ENCODE results near the gene SAMM50.

Gene SAMM50

GRCh38 chr22:44025171-44026065, 70.2 kb downstream of the SAMM50 start:
- Mint-ChIP-seq H3K4me1 (peaks cover 78% of the 10 kb centered on the region), H3K27ac (peak overlapping the region; percentile 67 to 87), H3K4me3 (peak overlapping the region; percentile 83 to 85), H3K9me3 (no peaks in the 10 kb centered on the region), H3K27me3 (peaks cover 13% of the 10 kb centered on the region)
- ATAC-seq (no peak), DNase-seq (no peak)

- peaks cover 13% of the 10 kb centered on the region for H3K27me3 Mint-ChIP-seq
- H3K27ac Mint-ChIP-seq: peak overlapping the region; percentile 87 to 90
- no peaks in the 10 kb centered on the region for H3K9me3 Mint-ChIP-seq
- peak overlapping the region; percentile 83 to 85 for H3K4me3 Mint-ChIP-seq
- ATAC-seq: no peak
- no peak for DNase-seq
- peaks cover 82% of the 10 kb centered on the region for H3K4me1 Mint-ChIP-seq
Observed at GRCh38 chr22:44026066-44026629, 70.9 kb downstream of the SAMM50 start.

- H3K27ac Mint-ChIP-seq: peak overlapping the region; percentile 97 to 98
- H3K4me1 Mint-ChIP-seq: peaks cover 83% of the 10 kb centered on the region
- H3K4me3 Mint-ChIP-seq: peak overlapping the region; percentile 83 to 85
- peaks cover 13% of the 10 kb centered on the region for H3K27me3 Mint-ChIP-seq
- peak; percentile 84 for ATAC-seq
- H3K9me3 Mint-ChIP-seq: no peaks in the 10 kb centered on the region
- peak; percentile 50 to 76 for DNase-seq
Observed at GRCh38 chr22:44026630-44027511, 71.6 kb downstream of the SAMM50 start.

- peak overlapping the region; percentile 1 to 12 for H3K4me3 Mint-ChIP-seq
- H3K4me1 Mint-ChIP-seq: peaks cover 77% of the 10 kb centered on the region
- DNase-seq: no peak
- no peak for ATAC-seq
- H3K9me3 Mint-ChIP-seq: no peaks in the 10 kb centered on the region
- no peak overlapping the region for H3K27ac Mint-ChIP-seq
- H3K27me3 Mint-ChIP-seq: peaks cover 13% of the 10 kb centered on the region
Observed at GRCh38 chr22:44028091-44028490, 72.8 kb downstream of the SAMM50 start.

- DNase-seq (no peak), ATAC-seq (no peak)
- H3K27ac Mint-ChIP-seq: no peak overlapping the region
- H3K4me3 Mint-ChIP-seq: no peak overlapping the region
- H3K4me1 Mint-ChIP-seq: peaks cover 68% of the 10 kb centered on the region
- H3K9me3 Mint-ChIP-seq: no peaks in the 10 kb centered on the region
- H3K27me3 Mint-ChIP-seq: peaks cover 13% of the 10 kb centered on the region
Observed at GRCh38 chr22:44029069-44029468, 73.8 kb downstream of the SAMM50 start.

- H3K4me3 Mint-ChIP-seq: no peak overlapping the region
- no peak overlapping the region for H3K27ac Mint-ChIP-seq
- ATAC-seq (no peak), DNase-seq (no peak)
- H3K27me3 Mint-ChIP-seq: peaks cover 13% of the 10 kb centered on the region
- H3K4me1 Mint-ChIP-seq: peaks cover 62% of the 10 kb centered on the region
- no peaks in the 10 kb centered on the region for H3K9me3 Mint-ChIP-seq
Observed at GRCh38 chr22:44030051-44030701, 74.9 kb downstream of the SAMM50 start.

GRCh38 chr22:44030702-44031082, 75.5 kb downstream of the SAMM50 start:
- DNase-seq (no peak), ATAC-seq (no peak)
- Mint-ChIP-seq H3K4me1 (peaks cover 57% of the 10 kb centered on the region), H3K27ac (peak overlapping the region in 1 of 2 donors; percentile 2), H3K4me3 (no peak overlapping the region), H3K9me3 (no peaks in the 10 kb centered on the region), H3K27me3 (peaks cover 9% of the 10 kb centered on the region)

- Mint-ChIP-seq H3K4me3 (peak overlapping the region in 1 of 2 donors; percentile 26), H3K4me1 (peaks cover 50% of the 10 kb centered on the region), H3K27ac (no peak overlapping the region), H3K27me3 (peaks cover 2% of the 10 kb centered on the region), H3K9me3 (no peaks in the 10 kb centered on the region)
- peak; percentile 28 for ATAC-seq
- no peak for DNase-seq
Observed at GRCh38 chr22:44031158-44031952, 76.1 kb downstream of the SAMM50 start.

- DNase-seq (no peak), ATAC-seq (no peak)
- no peak overlapping the region for H3K4me3 Mint-ChIP-seq
- no peak overlapping the region for H3K27ac Mint-ChIP-seq
- H3K4me1 Mint-ChIP-seq: peaks cover 42% of the 10 kb centered on the region
- no peaks in the 10 kb centered on the region for H3K27me3 Mint-ChIP-seq
- H3K9me3 Mint-ChIP-seq: no peaks in the 10 kb centered on the region
Observed at GRCh38 chr22:44032126-44032730, 77.0 kb downstream of the SAMM50 start.

- peaks cover 6% of the 10 kb centered on the region for H3K27me3 Mint-ChIP-seq
- H3K27ac Mint-ChIP-seq: no peak overlapping the region
- no peak overlapping the region for H3K4me3 Mint-ChIP-seq
- H3K4me1 Mint-ChIP-seq: peaks cover 33% of the 10 kb centered on the region
- H3K9me3 Mint-ChIP-seq: no peaks in the 10 kb centered on the region
- ATAC-seq: no peak
- DNase-seq: no peak
Observed at GRCh38 chr22:44033287-44033686, 78.0 kb downstream of the SAMM50 start.

GRCh38 chr22:44033694-44034093, 78.5 kb downstream of the SAMM50 start:
- no peak for DNase-seq
- Mint-ChIP-seq H3K27ac (no peak overlapping the region), H3K9me3 (no peaks in the 10 kb centered on the region)

GRCh38 chr22:44037519-44038375, 82.5 kb downstream of the SAMM50 start:
- peaks cover 20% of the 10 kb centered on the region for H3K4me1 Mint-ChIP-seq
- no peak overlapping the region for H3K27ac Mint-ChIP-seq
- no peak for ATAC-seq
- H3K27me3 Mint-ChIP-seq: peaks cover 14% of the 10 kb centered on the region
- no peaks in the 10 kb centered on the region for H3K9me3 Mint-ChIP-seq
- H3K4me3 Mint-ChIP-seq: no peak overlapping the region
- no peak for DNase-seq

More at GRCh38 chr22:44033694-44034093, 78.5 kb downstream of the SAMM50 start:
- H3K27me3 Mint-ChIP-seq: peaks cover 11% of the 10 kb centered on the region
- no peak overlapping the region for H3K4me3 Mint-ChIP-seq
- peaks cover 29% of the 10 kb centered on the region for H3K4me1 Mint-ChIP-seq
- no peak for ATAC-seq

- Mint-ChIP-seq H3K9me3 (no peaks in the 10 kb centered on the region), H3K27ac (no peak overlapping the region), H3K4me1 (peaks cover 24% of the 10 kb centered on the region), H3K27me3 (peaks cover 14% of the 10 kb centered on the region), H3K4me3 (no peak overlapping the region)
- DNase-seq: no peak
- ATAC-seq: peak; percentile 45
Observed at GRCh38 chr22:44039566-44040171, 84.4 kb downstream of the SAMM50 start.
